ENCODE data around the gene TMEM135.

Gene TMEM135

GRCh38 chr11:87320123-87320522 lies 282.4 kb downstream of the TMEM135 start:
- 0 out of 2 replicates have a peak, but pooled peaks cover 5% of the 10 kb centered on the region for H3K36me3 ChIP-seq (ENCODE audit: control insufficient read depth, low read length)
- no peaks in the 10 kb centered on the region for H4K20me1 ChIP-seq (ENCODE audit: control insufficient read depth, insufficient read depth, low read depth, low read length)
- H3F3A ChIP-seq (ENCODE audit: control insufficient read depth, insufficient read depth) = no peaks in the 10 kb centered on the region
- TF ChIP-seq CTCF (IDR thresholded peaks at IDR 0.05; ENCODE audit: low read depth, low read length, poor library complexity, severe bottlenecking) = no peak
- no peak for TF ChIP-seq EZH2phosphoT487 (IDR thresholded peaks at IDR 0.05; ENCODE audit: borderline replicate concordance, low read length)
- H3K4me3 ChIP-seq (ENCODE audit: low read length) = no peak overlapping the region
- no peaks in the 10 kb centered on the region for H3K79me2 ChIP-seq (ENCODE audit: control insufficient read depth, low read length)
- no peaks in the 10 kb centered on the region for H3K9me3 ChIP-seq (ENCODE audit: control insufficient read depth, insufficient read depth, low read length)
- H3K9me2 ChIP-seq (replicated peaks; ENCODE audit: control insufficient read depth, low read length) = no peaks in the 10 kb centered on the region
- peaks cover 4% of the 10 kb centered on the region; the same call in 1 of the 2 replicates for H3K4me1 ChIP-seq (ENCODE audit: control insufficient read depth, low read length)
- no peak overlapping the region for H3K27ac ChIP-seq (ENCODE audit: low read depth, low read length)
- no peak overlapping the region for H3K4me2 ChIP-seq (ENCODE audit: low read length)
- H3K27me3 ChIP-seq (ENCODE audit: control insufficient read depth, low read length) = no peaks in the 10 kb centered on the region

- no peak overlapping the region for H3K27ac ChIP-seq (ENCODE audit: low read depth, low read length)
- no peaks in the 10 kb centered on the region for H3K27me3 ChIP-seq (ENCODE audit: control insufficient read depth, low read length)
- H3K36me3 ChIP-seq (ENCODE audit: control insufficient read depth, low read length) = 0 out of 2 replicates have a peak, but pooled peaks cover 5% of the 10 kb centered on the region
- H3F3A ChIP-seq (ENCODE audit: control insufficient read depth, insufficient read depth) = no peaks in the 10 kb centered on the region
- H3K4me2 ChIP-seq (ENCODE audit: low read length) = no peak overlapping the region
- no peak overlapping the region for H3K4me3 ChIP-seq (ENCODE audit: low read length)
- H4K20me1 ChIP-seq (ENCODE audit: control insufficient read depth, insufficient read depth, low read depth, low read length) = no peaks in the 10 kb centered on the region
- no peaks in the 10 kb centered on the region for H3K9me2 ChIP-seq (replicated peaks; ENCODE audit: control insufficient read depth, low read length)
- H3K79me2 ChIP-seq (ENCODE audit: control insufficient read depth, low read length) = no peaks in the 10 kb centered on the region
- no peaks in the 10 kb centered on the region for H3K9me3 ChIP-seq (ENCODE audit: control insufficient read depth, insufficient read depth, low read length)
- no peaks in the 10 kb centered on the region for H3K4me1 ChIP-seq (ENCODE audit: control insufficient read depth, low read length)
- TF ChIP-seq EZH2phosphoT487 (IDR thresholded peaks at IDR 0.05; ENCODE audit: borderline replicate concordance, low read length) (no peak), CTCF (IDR thresholded peaks at IDR 0.05; ENCODE audit: low read depth, low read length, poor library complexity, severe bottlenecking) (no peak)
These were observed 284.8 kb downstream of the TMEM135 start for GRCh38 chr11:87322568-87322967.

GRCh38 chr11:87323899-87324298 lies 286.2 kb downstream of the TMEM135 start:
- Histone ChIP-seq H4K20me1 (ENCODE audit: control insufficient read depth, insufficient read depth, low read depth, low read length) (no peaks in the 10 kb centered on the region), H3F3A (ENCODE audit: control insufficient read depth, insufficient read depth) (no peaks in the 10 kb centered on the region), H3K27me3 (ENCODE audit: control insufficient read depth, low read length) (no peaks in the 10 kb centered on the region), H3K36me3 (ENCODE audit: control insufficient read depth, low read length) (0 out of 2 replicates have a peak, but pooled peaks cover 5% of the 10 kb centered on the region), H3K4me3 (ENCODE audit: low read length) (no peak overlapping the region), H3K27ac (ENCODE audit: low read depth, low read length) (no peak overlapping the region), H3K79me2 (ENCODE audit: control insufficient read depth, low read length) (no peaks in the 10 kb centered on the region), H3K9me3 (ENCODE audit: control insufficient read depth, insufficient read depth, low read length) (no peaks in the 10 kb centered on the region), H3K4me2 (ENCODE audit: low read length) (no peak overlapping the region), H3K4me1 (ENCODE audit: control insufficient read depth, low read length) (no peaks in the 10 kb centered on the region), H3K9me2 (replicated peaks; ENCODE audit: control insufficient read depth, low read length) (no peaks in the 10 kb centered on the region)
- no peak for TF ChIP-seq CTCF (IDR thresholded peaks at IDR 0.05; ENCODE audit: low read depth, low read length, poor library complexity, severe bottlenecking)
- no peak for TF ChIP-seq EZH2phosphoT487 (IDR thresholded peaks at IDR 0.05; ENCODE audit: borderline replicate concordance, low read length)
